ENCODE results near the gene AGAP1.

- TF ChIP-seq CTCF (IDR thresholded peaks at IDR 0.05) (no peak), POLR2A (IDR thresholded peaks at IDR 0.05; ENCODE audit: low read length) (no peak), EP300 (IDR thresholded peaks at IDR 0.05) (no peak), MAX (IDR thresholded peaks at IDR 0.05) (no peak), PBX3 (IDR thresholded peaks at IDR 0.05) (no peak), MAFK (IDR thresholded peaks at IDR 0.05; ENCODE audit: partially characterized antibody) (no peak), ZNF302 (CRISPR knock-in tag; IDR thresholded peaks at IDR 0.05) (no peak), RFX5 (IDR thresholded peaks at IDR 0.05) (no peak), REST (IDR thresholded peaks at IDR 0.05) (no peak), CBX8 (IDR thresholded peaks at IDR 0.05) (no peak)
Measured at GRCh38 chr2:235611756-235612155, 117.9 kb downstream of the AGAP1 start.

Data from A549 (cell line).